K562 (cell line): ENCODE results near the gene LCA5L. TPM values are rescaled to one million over a fixed set of nuclear protein-coding genes. Genes with fewer than 3 reads are reported as not detected.
A peak's percentile ranks its signal among the peaks of the same experiment; 100 is the strongest.

ENCODE experiments used
- ARID1B ChIP-seq: fragments of 450-650 bp; IDR thresholded peaks from 2 replicates; pipeline ENCODE4 v1.6.1; 2016; ENCODE audit warnings: antibody characterized with exemption, mild to moderate bottlenecking, inconsistent platforms
- CBX3 ChIP-seq, 2 experiments: IDR thresholded peaks; 1 replicate in 1 of 2; 2 replicates in 1 of 2; pipeline ENCODE4 v1.6.1; 2012; ENCODE audit warnings: inconsistent platforms in 2 of 2, low read length in 2 of 2, borderline replicate concordance in 1 of 2, control low read depth in 1 of 2
- GTF2F1 ChIP-seq: IDR thresholded peaks from 2 replicates; pipeline ENCODE4 v1.6.1; 2011; ENCODE audit warnings: low read depth, low read length, improper control_type of control experiment
- HMGN3 ChIP-seq: IDR thresholded peaks from 2 replicates; pipeline ENCODE4 v1.6.1; 2011; ENCODE audit warnings: borderline replicate concordance, low read depth, mild to moderate bottlenecking, mixed read lengths, low read length; ENCODE audit not compliant: insufficient read length; ENCODE audit errors: extremely low read depth
- MECOM ChIP-seq: fragments of 250-450 bp; sonication (Bioruptor Pico); IDR thresholded peaks from 2 replicates; pipeline ENCODE4 v1.8.0; 2022; ENCODE audit warnings: inconsistent platforms
- NRF1 ChIP-seq, 2 experiments: fragments of 450-650 bp; IDR thresholded peaks in 1 of 2; conservative IDR thresholded peaks in 1 of 2; 2 replicates each; pipeline ENCODE4 v1.6.1; 2014; ENCODE audit warnings: mild to moderate bottlenecking in 2 of 2
- ZHX1 ChIP-seq: fragments of 150-350 bp; conservative IDR thresholded peaks from 2 replicates; pipeline ENCODE4 v1.6.1; 2014; ENCODE audit warnings: low read length
- polyA plus RNA-seq, 8 experiments: library from polyadenylated mRNA; depleted of rRNA in 4 of 8; stranded (reverse) in 5 of 8; unstranded in 3 of 8; fragments of >200 nt; fragmentation: Nextera tagmentation in 2 of 8; fragmentation: Illumina TruSeq in 1 of 8; extraction: Ambion mirVana in 2 of 8; extraction: Trizol in 1 of 8; gene quantifications; 2 replicates each; pipeline versions ENCODE4 v1.2.1 to v1.2.3, GENCODE V29; 2011 to 2014; ENCODE audit warnings: inconsistent platforms in 1 of 8, missing spikeins in 1 of 8
- total RNA-seq, 7 experiments: library from RNA; depleted of rRNA in 6 of 7; stranded (reverse); fragments of >200 nt in 6 of 7; fragmentation: Illumina TruSeq in 2 of 7; extraction: Trizol in 2 of 7; gene quantifications; 2 replicates each; pipeline versions ENCODE4 v1.2.1 to v1.2.3, GENCODE V29; 2011 to 2021; ENCODE audit warnings: low replicate concordance in 1 of 7
- TF ChIP-seq, protein P1 (sequence below): fragments of 200-600 bp; sonication (generic); IDR thresholded peaks from one replicate; pipeline ENCODE4 v1.6.1; 2012; ENCODE audit warnings: mild to moderate bottlenecking, low read depth, low read length, inconsistent platforms
- TF ChIP-seq, protein P2 (sequence below): IDR thresholded peaks from 2 replicates; pipeline ENCODE4 v1.6.1; 2016; ENCODE audit warnings: missing genetic modification characterization, missing compliant biosample characterization
- TF ChIP-seq, protein P3 (sequence below), 2 experiments: fragments of 200-800 bp in 1 of 2; sonication (Bioruptor generic) in 1 of 2; sonication (generic) in 1 of 2; formaldehyde crosslinking in 1 of 2; IDR thresholded peaks in 1 of 2; conservative IDR thresholded peaks in 1 of 2; 2 replicates each; pipeline versions ENCODE4 v1.5.0 to v1.6.1; 2016 to 2020; ENCODE audit warnings: missing compliant biosample characterization in 1 of 2, missing genetic modification characterization in 1 of 2, missing genetic modification reagents in 1 of 2

The LCA5L gene
- total and polyA plus RNA-seq, 9 of the 15 experiments (the other 6 are each of a cell fraction or from before 2014, with no cell fraction given) = 1.8 to 4.9 (median 3.8) TPM

DNA sequence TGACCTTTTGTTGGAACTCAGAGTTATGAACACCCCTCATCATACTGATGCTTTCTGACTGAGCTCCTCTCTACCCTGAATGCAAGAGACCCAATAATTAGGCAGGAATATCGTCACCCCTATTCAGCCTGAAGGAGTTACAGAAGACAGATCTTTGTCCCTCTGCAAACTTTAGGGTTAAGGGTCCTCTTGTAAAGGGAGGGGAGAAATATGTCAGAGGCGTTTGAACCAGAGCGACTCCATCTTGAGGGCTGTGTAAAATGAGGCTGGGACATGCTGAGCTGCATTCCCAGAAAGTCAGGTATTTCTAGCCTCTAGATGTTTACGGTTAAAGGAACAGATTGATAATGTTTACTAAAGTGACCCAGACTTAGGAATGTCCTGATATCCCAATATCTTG, 86.2 kb downstream of the LCA5L start (continued):
- TF ChIP-seq ZHX1 (no peak), CBX3 (IDR thresholded peaks at IDR 0.05; ENCODE audit: borderline replicate concordance in 1 of 2, low read length in 2 of 2) (no peak), ARID1B (no peak), GTF2F1 (no peak), NRF1 (conservative IDR thresholded peaks at IDR 0.05 in 1 of 2, IDR thresholded peaks at IDR 0.05 in 1 of 2) (no peak), HMGN3 (no peak), MECOM (peak; percentile 93)
- TF ChIP-seq, protein P1, sequence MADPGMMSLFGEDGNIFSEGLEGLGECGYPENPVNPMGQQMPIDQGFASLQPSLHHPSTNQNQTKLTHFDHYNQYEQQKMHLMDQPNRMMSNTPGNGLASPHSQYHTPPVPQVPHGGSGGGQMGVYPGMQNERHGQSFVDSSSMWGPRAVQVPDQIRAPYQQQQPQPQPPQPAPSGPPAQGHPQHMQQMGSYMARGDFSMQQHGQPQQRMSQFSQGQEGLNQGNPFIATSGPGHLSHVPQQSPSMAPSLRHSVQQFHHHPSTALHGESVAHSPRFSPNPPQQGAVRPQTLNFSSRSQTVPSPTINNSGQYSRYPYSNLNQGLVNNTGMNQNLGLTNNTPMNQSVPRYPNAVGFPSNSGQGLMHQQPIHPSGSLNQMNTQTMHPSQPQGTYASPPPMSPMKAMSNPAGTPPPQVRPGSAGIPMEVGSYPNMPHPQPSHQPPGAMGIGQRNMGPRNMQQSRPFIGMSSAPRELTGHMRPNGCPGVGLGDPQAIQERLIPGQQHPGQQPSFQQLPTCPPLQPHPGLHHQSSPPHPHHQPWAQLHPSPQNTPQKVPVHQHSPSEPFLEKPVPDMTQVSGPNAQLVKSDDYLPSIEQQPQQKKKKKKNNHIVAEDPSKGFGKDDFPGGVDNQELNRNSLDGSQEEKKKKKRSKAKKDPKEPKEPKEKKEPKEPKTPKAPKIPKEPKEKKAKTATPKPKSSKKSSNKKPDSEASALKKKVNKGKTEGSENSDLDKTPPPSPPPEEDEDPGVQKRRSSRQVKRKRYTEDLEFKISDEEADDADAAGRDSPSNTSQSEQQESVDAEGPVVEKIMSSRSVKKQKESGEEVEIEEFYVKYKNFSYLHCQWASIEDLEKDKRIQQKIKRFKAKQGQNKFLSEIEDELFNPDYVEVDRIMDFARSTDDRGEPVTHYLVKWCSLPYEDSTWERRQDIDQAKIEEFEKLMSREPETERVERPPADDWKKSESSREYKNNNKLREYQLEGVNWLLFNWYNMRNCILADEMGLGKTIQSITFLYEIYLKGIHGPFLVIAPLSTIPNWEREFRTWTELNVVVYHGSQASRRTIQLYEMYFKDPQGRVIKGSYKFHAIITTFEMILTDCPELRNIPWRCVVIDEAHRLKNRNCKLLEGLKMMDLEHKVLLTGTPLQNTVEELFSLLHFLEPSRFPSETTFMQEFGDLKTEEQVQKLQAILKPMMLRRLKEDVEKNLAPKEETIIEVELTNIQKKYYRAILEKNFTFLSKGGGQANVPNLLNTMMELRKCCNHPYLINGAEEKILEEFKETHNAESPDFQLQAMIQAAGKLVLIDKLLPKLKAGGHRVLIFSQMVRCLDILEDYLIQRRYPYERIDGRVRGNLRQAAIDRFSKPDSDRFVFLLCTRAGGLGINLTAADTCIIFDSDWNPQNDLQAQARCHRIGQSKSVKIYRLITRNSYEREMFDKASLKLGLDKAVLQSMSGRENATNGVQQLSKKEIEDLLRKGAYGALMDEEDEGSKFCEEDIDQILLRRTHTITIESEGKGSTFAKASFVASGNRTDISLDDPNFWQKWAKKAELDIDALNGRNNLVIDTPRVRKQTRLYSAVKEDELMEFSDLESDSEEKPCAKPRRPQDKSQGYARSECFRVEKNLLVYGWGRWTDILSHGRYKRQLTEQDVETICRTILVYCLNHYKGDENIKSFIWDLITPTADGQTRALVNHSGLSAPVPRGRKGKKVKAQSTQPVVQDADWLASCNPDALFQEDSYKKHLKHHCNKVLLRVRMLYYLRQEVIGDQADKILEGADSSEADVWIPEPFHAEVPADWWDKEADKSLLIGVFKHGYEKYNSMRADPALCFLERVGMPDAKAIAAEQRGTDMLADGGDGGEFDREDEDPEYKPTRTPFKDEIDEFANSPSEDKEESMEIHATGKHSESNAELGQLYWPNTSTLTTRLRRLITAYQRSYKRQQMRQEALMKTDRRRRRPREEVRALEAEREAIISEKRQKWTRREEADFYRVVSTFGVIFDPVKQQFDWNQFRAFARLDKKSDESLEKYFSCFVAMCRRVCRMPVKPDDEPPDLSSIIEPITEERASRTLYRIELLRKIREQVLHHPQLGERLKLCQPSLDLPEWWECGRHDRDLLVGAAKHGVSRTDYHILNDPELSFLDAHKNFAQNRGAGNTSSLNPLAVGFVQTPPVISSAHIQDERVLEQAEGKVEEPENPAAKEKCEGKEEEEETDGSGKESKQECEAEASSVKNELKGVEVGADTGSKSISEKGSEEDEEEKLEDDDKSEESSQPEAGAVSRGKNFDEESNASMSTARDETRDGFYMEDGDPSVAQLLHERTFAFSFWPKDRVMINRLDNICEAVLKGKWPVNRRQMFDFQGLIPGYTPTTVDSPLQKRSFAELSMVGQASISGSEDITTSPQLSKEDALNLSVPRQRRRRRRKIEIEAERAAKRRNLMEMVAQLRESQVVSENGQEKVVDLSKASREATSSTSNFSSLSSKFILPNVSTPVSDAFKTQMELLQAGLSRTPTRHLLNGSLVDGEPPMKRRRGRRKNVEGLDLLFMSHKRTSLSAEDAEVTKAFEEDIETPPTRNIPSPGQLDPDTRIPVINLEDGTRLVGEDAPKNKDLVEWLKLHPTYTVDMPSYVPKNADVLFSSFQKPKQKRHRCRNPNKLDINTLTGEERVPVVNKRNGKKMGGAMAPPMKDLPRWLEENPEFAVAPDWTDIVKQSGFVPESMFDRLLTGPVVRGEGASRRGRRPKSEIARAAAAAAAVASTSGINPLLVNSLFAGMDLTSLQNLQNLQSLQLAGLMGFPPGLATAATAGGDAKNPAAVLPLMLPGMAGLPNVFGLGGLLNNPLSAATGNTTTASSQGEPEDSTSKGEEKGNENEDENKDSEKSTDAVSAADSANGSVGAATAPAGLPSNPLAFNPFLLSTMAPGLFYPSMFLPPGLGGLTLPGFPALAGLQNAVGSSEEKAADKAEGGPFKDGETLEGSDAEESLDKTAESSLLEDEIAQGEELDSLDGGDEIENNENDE = no peak
- TF ChIP-seq, protein P2, sequence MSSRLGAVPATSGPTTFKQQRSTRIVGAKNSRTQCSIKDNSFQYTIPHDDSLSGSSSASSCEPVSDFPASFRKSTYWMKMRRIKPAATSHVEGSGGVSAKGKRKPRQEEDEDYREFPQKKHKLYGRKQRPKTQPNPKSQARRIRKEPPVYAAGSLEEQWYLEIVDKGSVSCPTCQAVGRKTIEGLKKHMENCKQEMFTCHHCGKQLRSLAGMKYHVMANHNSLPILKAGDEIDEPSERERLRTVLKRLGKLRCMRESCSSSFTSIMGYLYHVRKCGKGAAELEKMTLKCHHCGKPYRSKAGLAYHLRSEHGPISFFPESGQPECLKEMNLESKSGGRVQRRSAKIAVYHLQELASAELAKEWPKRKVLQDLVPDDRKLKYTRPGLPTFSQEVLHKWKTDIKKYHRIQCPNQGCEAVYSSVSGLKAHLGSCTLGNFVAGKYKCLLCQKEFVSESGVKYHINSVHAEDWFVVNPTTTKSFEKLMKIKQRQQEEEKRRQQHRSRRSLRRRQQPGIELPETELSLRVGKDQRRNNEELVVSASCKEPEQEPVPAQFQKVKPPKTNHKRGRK (tag) = no peak
- TF ChIP-seq, protein P3, sequence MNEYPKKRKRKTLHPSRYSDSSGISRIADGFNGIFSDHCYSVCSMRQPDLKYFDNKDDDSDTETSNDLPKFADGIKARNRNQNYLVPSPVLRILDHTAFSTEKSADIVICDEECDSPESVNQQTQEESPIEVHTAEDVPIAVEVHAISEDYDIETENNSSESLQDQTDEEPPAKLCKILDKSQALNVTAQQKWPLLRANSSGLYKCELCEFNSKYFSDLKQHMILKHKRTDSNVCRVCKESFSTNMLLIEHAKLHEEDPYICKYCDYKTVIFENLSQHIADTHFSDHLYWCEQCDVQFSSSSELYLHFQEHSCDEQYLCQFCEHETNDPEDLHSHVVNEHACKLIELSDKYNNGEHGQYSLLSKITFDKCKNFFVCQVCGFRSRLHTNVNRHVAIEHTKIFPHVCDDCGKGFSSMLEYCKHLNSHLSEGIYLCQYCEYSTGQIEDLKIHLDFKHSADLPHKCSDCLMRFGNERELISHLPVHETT (CRISPR knock-in tag; conservative IDR thresholded peaks at IDR 0.05 in 1 of 2, IDR thresholded peaks at IDR 0.05 in 1 of 2) = peak in 1 of 2 experiments; percentile 87; a peak in 2 of 4 replicates
